Choroid plexus epithelial cell (primary cell): ENCODE measurements around the gene SMTN.

ENCODE experiments used
- DNase-seq: peaks from one replicate; pipeline ENCODE4 v3.0.0-alpha.2; 2010; ENCODE audit warnings: low read depth
- H3K4me3 ChIP-seq: 2 replicates; pipeline ENCODE4 v1.5.1; 2011; ENCODE audit warnings: low read depth, mild to moderate bottlenecking, control low read depth, low read length, moderate library complexity
- CTCF ChIP-seq: conservative IDR thresholded peaks from 2 replicates; pipeline ENCODE4 v1.5.1; 2011; ENCODE audit warnings: low read depth, mild to moderate bottlenecking, control low read depth, inconsistent platforms, low read length, moderate library complexity

Gene SMTN

GRCh38 chr22:31080848-31081649 lies at the start of gene SMTN:
Gene SMTN, plus strand, starts transcription at chr22:31081318. Its CDS starts 1,941 bp downstream, at chr22:31083259.
- TF ChIP-seq CTCF = no peak
- H3K4me3 ChIP-seq = peak within 1 kb of the TSS; percentile 87
- peak; percentile 87 for DNase-seq

- H3K4me3 ChIP-seq = no peak overlapping the region
Observed at GRCh38 chr22:31036671-31037550, 44.2 kb upstream of the SMTN start.

GRCh38 chr22:31038686-31039085 lies 42.4 kb upstream of the SMTN start:
- DNase-seq = no peak
- no peak overlapping the region for H3K4me3 ChIP-seq
- no peak for TF ChIP-seq CTCF

More at GRCh38 chr22:31036671-31037550, 44.2 kb upstream of the SMTN start:
- no peak for TF ChIP-seq CTCF
- DNase-seq = no peak

- peak; percentile 68 for DNase-seq
- no peak for TF ChIP-seq CTCF
- no peak overlapping the region for H3K4me3 ChIP-seq
Observed at GRCh38 chr22:31039393-31039792, 41.7 kb upstream of the SMTN start.

- H3K4me3 ChIP-seq = no peak overlapping the region
- TF ChIP-seq CTCF = no peak
- DNase-seq = no peak
Observed at GRCh38 chr22:31040542-31041398, 40.3 kb upstream of the SMTN start.

- no peak for TF ChIP-seq CTCF
- no peak overlapping the region for H3K4me3 ChIP-seq
- DNase-seq = peak; percentile 63
Observed at GRCh38 chr22:31044262-31044861, 36.8 kb upstream of the SMTN start.
